ENCODE data around the gene TMTC1. TPM values are rescaled to one million over a fixed set of nuclear protein-coding genes. Genes with fewer than 3 reads are reported as not detected.

The TMTC1 gene
- total RNA-seq, 3 donors from 2014 or later (not counting 1 experiment from before 2014, with no cell fraction given), result 0.18 to 2.0 (median 0.50) TPM

DNA sequence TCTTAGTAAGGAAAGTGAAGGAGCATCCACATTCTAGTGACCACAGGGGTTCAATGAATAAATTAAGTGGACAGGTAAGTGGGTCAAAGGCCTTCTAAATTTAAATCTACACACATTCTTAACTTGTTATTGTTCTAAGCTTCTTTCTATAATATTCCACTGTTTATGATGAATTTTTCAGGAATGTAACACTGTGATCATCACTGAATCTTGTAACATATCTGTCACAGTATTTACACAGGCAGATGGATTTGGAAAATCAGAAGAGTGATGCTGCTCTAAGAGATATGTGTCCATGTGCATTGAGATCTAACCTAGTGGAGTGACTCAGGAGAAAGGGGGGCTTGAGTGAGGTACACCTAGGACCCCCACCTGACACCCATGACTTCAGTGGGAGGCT is 170.8 kb downstream of the TMTC1 start:
- Mint-ChIP-seq H3K27ac (no peak overlapping the region), H3K4me3 (no peak overlapping the region), H3K9me3 (peaks cover 2 to 6% of the 10 kb centered on the region in 2 donors), H3K4me1 (no peaks in the 10 kb centered on the region), H3K27me3 (ENCODE audit: low read depth in 2 of 2) (peaks cover 0 to 4% of the 10 kb centered on the region in 2 donors), H3K36me3 (no peaks in the 10 kb centered on the region)
- H3K4me3 ChIP-seq (ENCODE audit: low read length), result no peak overlapping the region
- intact Hi-C loops (cut with micrococcal nuclease), result no loop called here
- H3K27me3 ChIP-seq (ENCODE audit: control insufficient read depth, insufficient read depth, low read length), result no peaks in the 10 kb centered on the region
- DNase-seq (no peak), ATAC-seq (no peak)
- no peak overlapping the region for H3K27ac ChIP-seq (ENCODE audit: low read length)
- no peaks in the 10 kb centered on the region for H3K4me1 ChIP-seq (ENCODE audit: control insufficient read depth, insufficient read depth, low read length)
- no peaks in the 10 kb centered on the region for H3K9me3 ChIP-seq (ENCODE audit: control insufficient read depth, insufficient read depth, low read length)
- no peaks in the 10 kb centered on the region for H3K36me3 ChIP-seq (ENCODE audit: control insufficient read depth, insufficient read depth, low read length)
- TF ChIP-seq, protein P1, sequence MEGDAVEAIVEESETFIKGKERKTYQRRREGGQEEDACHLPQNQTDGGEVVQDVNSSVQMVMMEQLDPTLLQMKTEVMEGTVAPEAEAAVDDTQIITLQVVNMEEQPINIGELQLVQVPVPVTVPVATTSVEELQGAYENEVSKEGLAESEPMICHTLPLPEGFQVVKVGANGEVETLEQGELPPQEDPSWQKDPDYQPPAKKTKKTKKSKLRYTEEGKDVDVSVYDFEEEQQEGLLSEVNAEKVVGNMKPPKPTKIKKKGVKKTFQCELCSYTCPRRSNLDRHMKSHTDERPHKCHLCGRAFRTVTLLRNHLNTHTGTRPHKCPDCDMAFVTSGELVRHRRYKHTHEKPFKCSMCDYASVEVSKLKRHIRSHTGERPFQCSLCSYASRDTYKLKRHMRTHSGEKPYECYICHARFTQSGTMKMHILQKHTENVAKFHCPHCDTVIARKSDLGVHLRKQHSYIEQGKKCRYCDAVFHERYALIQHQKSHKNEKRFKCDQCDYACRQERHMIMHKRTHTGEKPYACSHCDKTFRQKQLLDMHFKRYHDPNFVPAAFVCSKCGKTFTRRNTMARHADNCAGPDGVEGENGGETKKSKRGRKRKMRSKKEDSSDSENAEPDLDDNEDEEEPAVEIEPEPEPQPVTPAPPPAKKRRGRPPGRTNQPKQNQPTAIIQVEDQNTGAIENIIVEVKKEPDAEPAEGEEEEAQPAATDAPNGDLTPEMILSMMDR (IDR thresholded peaks at IDR 0.05), result no peak

DNA sequence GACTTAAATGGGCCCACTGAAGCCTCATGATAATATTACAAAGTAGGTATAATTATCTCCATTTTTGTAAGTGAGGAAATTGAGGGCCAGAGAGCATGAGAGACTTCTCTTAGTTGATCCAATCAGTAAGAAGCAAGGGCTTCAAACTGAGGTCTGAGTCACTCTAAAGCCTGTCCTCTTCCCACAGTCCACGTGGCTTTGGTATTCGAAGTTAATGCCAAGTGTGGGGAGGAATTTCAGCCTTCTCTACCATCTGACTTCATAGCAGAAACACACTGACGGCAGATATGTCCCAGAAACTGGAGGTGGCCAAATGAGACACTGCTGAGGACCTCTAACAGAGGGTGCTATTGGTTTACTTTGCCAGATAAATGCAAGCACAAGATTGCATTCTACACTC is 171.8 kb downstream of the TMTC1 start:
- H3K9me3 Mint-ChIP-seq, result peaks cover 2% of the 10 kb centered on the region in 2 donors
- H3K4me3 Mint-ChIP-seq, result no peak overlapping the region
- H3K36me3 Mint-ChIP-seq, result no peaks in the 10 kb centered on the region
- peaks cover 0 to 4% of the 10 kb centered on the region in 2 donors for H3K27me3 Mint-ChIP-seq (ENCODE audit: low read depth in 2 of 2)
- DNase-seq (no peak), ATAC-seq (no peak)
- no peak overlapping the region for H3K4me3 ChIP-seq (ENCODE audit: low read length)
- H3K27ac ChIP-seq (ENCODE audit: low read length), result no peak overlapping the region
- H3K9me3 ChIP-seq (ENCODE audit: control insufficient read depth, insufficient read depth, low read length), result no peaks in the 10 kb centered on the region
- H3K27me3 ChIP-seq (ENCODE audit: control insufficient read depth, insufficient read depth, low read length), result no peaks in the 10 kb centered on the region
- no peaks in the 10 kb centered on the region for H3K4me1 Mint-ChIP-seq
- no peaks in the 10 kb centered on the region for H3K4me1 ChIP-seq (ENCODE audit: control insufficient read depth, insufficient read depth, low read length)
- intact Hi-C loops (cut with micrococcal nuclease), result no loop called here
- TF ChIP-seq, protein P1 (IDR thresholded peaks at IDR 0.05), result no peak
- H3K36me3 ChIP-seq (ENCODE audit: control insufficient read depth, insufficient read depth, low read length), result no peaks in the 10 kb centered on the region
- WGBS (ENCODE audit: insufficient coverage), result 69% methylated on average over 2 of the region's 3 CpGs
- H3K27ac Mint-ChIP-seq, result no peak overlapping the region

DNA sequence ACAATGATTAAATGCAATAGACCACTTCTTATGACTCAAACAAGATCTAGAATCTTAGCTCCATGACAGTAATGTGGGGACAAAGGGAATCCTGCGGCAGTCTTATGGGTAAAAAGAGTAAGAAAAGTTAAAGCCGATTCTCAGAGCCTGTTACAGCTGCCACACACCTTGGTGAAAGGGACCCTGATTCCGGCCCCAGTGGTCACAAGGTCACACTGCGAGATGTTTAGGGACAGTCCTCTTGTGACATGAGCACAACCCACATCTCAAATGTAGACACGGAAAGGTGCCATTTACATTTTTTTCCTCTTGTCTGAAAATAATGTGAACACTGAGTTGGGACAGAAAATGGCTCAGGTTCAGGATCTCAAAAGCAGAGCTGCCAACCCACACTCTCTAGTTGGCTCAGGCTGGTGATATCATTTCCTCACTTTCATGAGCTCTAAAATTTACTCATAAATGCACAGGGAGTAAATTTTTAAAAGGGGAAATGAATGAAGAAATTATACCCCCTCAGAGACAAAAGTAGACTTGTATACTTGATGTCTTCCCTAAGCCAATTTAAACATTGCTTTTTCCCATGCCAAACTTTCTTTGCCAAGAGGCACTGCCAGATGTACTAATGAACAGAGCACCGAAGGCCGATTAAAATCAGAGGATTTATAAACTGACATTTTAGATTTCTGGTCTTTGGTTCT is 173.1 kb downstream of the TMTC1 start:
- no peak overlapping the region for H3K4me3 ChIP-seq (ENCODE audit: low read length)
- no peak overlapping the region for H3K27ac ChIP-seq (ENCODE audit: low read length)
- ATAC-seq, result no peak
- no peaks in the 10 kb centered on the region for H3K4me1 Mint-ChIP-seq
- H3K9me3 ChIP-seq (ENCODE audit: control insufficient read depth, insufficient read depth, low read length), result no peaks in the 10 kb centered on the region
- H3K36me3 ChIP-seq (ENCODE audit: control insufficient read depth, insufficient read depth, low read length), result no peaks in the 10 kb centered on the region
- H3K36me3 Mint-ChIP-seq, result no peaks in the 10 kb centered on the region
- H3K4me3 Mint-ChIP-seq, result no peak overlapping the region
- no peaks in the 10 kb centered on the region for H3K27me3 ChIP-seq (ENCODE audit: control insufficient read depth, insufficient read depth, low read length)
- no peak for DNase-seq
- H3K9me3 Mint-ChIP-seq, result peaks cover 2% of the 10 kb centered on the region in 2 donors
- 94% methylated on average over 7 of the region's 7 CpGs for WGBS (ENCODE audit: insufficient coverage)
- no peaks in the 10 kb centered on the region for H3K4me1 ChIP-seq (ENCODE audit: control insufficient read depth, insufficient read depth, low read length)
- intact Hi-C loops (cut with micrococcal nuclease), result no loop called here
- TF ChIP-seq, protein P1 (IDR thresholded peaks at IDR 0.05), result no peak
- peaks cover 0 to 4% of the 10 kb centered on the region in 2 donors for H3K27me3 Mint-ChIP-seq (ENCODE audit: low read depth in 2 of 2)
- no peak overlapping the region for H3K27ac Mint-ChIP-seq
